ENCODE data around the gene ADIG. TPM values are rescaled to one million over a fixed set of nuclear protein-coding genes. Genes with fewer than 3 reads are reported as not detected.

ADIG gene
- total RNA-seq, 2 experiments from 2014 or later: not detected

- H3K27me3 Mint-ChIP-seq (ENCODE audit: low read depth): no peaks in the 10 kb centered on the region
- no peaks in the 10 kb centered on the region for H3K4me1 Mint-ChIP-seq (ENCODE audit: low read depth)
- no peaks in the 10 kb centered on the region for H3K9me3 Mint-ChIP-seq (ENCODE audit: insufficient read depth)
- H3K36me3 Mint-ChIP-seq (ENCODE audit: low read depth): peaks cover 47% of the 10 kb centered on the region
- ChIA-PET CTCF (no interaction called here), POLR2A (no interaction called here)
- ATAC-seq (no peak), DNase-seq (no peak)
- H3K27ac Mint-ChIP-seq: no peak overlapping the region
- no peak overlapping the region for H3K4me3 Mint-ChIP-seq
Observed at GRCh38 chr20:38554986-38555385, 26.0 kb upstream of the ADIG start.

- Mint-ChIP-seq H3K27ac (no peak overlapping the region), H3K36me3 (ENCODE audit: low read depth) (peaks cover 48% of the 10 kb centered on the region), H3K4me3 (no peak overlapping the region), H3K9me3 (ENCODE audit: insufficient read depth) (no peaks in the 10 kb centered on the region), H3K4me1 (ENCODE audit: low read depth) (no peaks in the 10 kb centered on the region), H3K27me3 (ENCODE audit: low read depth) (no peaks in the 10 kb centered on the region)
- ATAC-seq (no peak), DNase-seq (no peak)
- ChIA-PET CTCF (no interaction called here), POLR2A (no interaction called here)
Observed at GRCh38 chr20:38555395-38555794, 25.6 kb upstream of the ADIG start.

- H3K9me3 Mint-ChIP-seq (ENCODE audit: insufficient read depth): no peaks in the 10 kb centered on the region
- no peak for ATAC-seq
- CTCF ChIA-PET: interaction anchor here (0.7 kb wide), 1 partner anchor 8 kb away, joined by 3 read pairs; no protein-coding TSS in a partner anchor
Observed at GRCh38 chr20:38557174-38557573, 23.8 kb upstream of the ADIG start.

GRCh38 chr20:38558596-38559360 is 22.2 kb upstream of the ADIG start:
- ChIA-PET POLR2A (no interaction called here), CTCF (interaction anchor here (0.7 kb wide), 2 partner anchors 10 to 12 kb away, joined by 3 to 5 read pairs; no protein-coding TSS in a partner anchor)
- Mint-ChIP-seq H3K4me1 (ENCODE audit: low read depth) (no peaks in the 10 kb centered on the region), H3K36me3 (ENCODE audit: low read depth) (peaks cover 50% of the 10 kb centered on the region), H3K27me3 (ENCODE audit: low read depth) (no peaks in the 10 kb centered on the region), H3K27ac (no peak overlapping the region), H3K9me3 (ENCODE audit: insufficient read depth) (no peaks in the 10 kb centered on the region), H3K4me3 (no peak overlapping the region)
- no peak for DNase-seq
- no peak for ATAC-seq

More at GRCh38 chr20:38557174-38557573, 23.8 kb upstream of the ADIG start:
- Mint-ChIP-seq H3K27me3 (ENCODE audit: low read depth) (no peaks in the 10 kb centered on the region), H3K36me3 (ENCODE audit: low read depth) (peaks cover 49% of the 10 kb centered on the region), H3K4me3 (no peak overlapping the region), H3K27ac (no peak overlapping the region), H3K4me1 (ENCODE audit: low read depth) (no peaks in the 10 kb centered on the region)
- DNase-seq: no peak
- POLR2A ChIA-PET: no interaction called here

GRCh38 chr20:38559764-38560163 is 21.2 kb upstream of the ADIG start:
- ChIA-PET CTCF (interaction anchor here (0.7 kb wide), 1 partner anchor 11 kb away, joined by 3 read pairs; no protein-coding TSS in a partner anchor), POLR2A (interaction anchor here (0.6 kb wide), 1 partner anchor 367 kb away, joined by 3 read pairs; the partner anchor contains the start of gene FAM83D)
- H3K4me1 Mint-ChIP-seq (ENCODE audit: low read depth): no peaks in the 10 kb centered on the region
- H3K27ac Mint-ChIP-seq: no peak overlapping the region
- H3K36me3 Mint-ChIP-seq (ENCODE audit: low read depth): peaks cover 45% of the 10 kb centered on the region
- H3K4me3 Mint-ChIP-seq: no peak overlapping the region
- H3K9me3 Mint-ChIP-seq (ENCODE audit: insufficient read depth): no peaks in the 10 kb centered on the region
- ATAC-seq (no peak), DNase-seq (no peak)
- H3K27me3 Mint-ChIP-seq (ENCODE audit: low read depth): no peaks in the 10 kb centered on the region

- Mint-ChIP-seq H3K27ac (no peak overlapping the region), H3K4me3 (no peak overlapping the region), H3K4me1 (ENCODE audit: low read depth) (no peaks in the 10 kb centered on the region), H3K36me3 (ENCODE audit: low read depth) (peaks cover 35% of the 10 kb centered on the region), H3K27me3 (ENCODE audit: low read depth) (no peaks in the 10 kb centered on the region), H3K9me3 (ENCODE audit: insufficient read depth) (no peaks in the 10 kb centered on the region)
- ChIA-PET POLR2A (no interaction called here), CTCF (no interaction called here)
- DNase-seq (no peak), ATAC-seq (no peak)
Observed at GRCh38 chr20:38563802-38564431, 17.1 kb upstream of the ADIG start.

GRCh38 chr20:38564680-38565079 is 16.3 kb upstream of the ADIG start:
- Mint-ChIP-seq H3K9me3 (ENCODE audit: insufficient read depth) (no peaks in the 10 kb centered on the region), H3K36me3 (ENCODE audit: low read depth) (peaks cover 27% of the 10 kb centered on the region), H3K27me3 (ENCODE audit: low read depth) (no peaks in the 10 kb centered on the region), H3K4me1 (ENCODE audit: low read depth) (no peaks in the 10 kb centered on the region), H3K27ac (no peak overlapping the region), H3K4me3 (no peak overlapping the region)
- CTCF ChIA-PET: no interaction called here
- POLR2A ChIA-PET: no interaction called here
- no peak for DNase-seq
- no peak for ATAC-seq

- ChIA-PET CTCF (no interaction called here), POLR2A (no interaction called here)
- no peak for DNase-seq
- Mint-ChIP-seq H3K9me3 (ENCODE audit: insufficient read depth) (no peaks in the 10 kb centered on the region), H3K4me1 (ENCODE audit: low read depth) (no peaks in the 10 kb centered on the region), H3K27me3 (ENCODE audit: low read depth) (no peaks in the 10 kb centered on the region), H3K27ac (no peak overlapping the region), H3K4me3 (no peak overlapping the region), H3K36me3 (ENCODE audit: low read depth) (peaks cover 25% of the 10 kb centered on the region)
- no peak for ATAC-seq
Observed at GRCh38 chr20:38566036-38566598, 14.9 kb upstream of the ADIG start.

- Mint-ChIP-seq H3K9me3 (ENCODE audit: insufficient read depth) (no peaks in the 10 kb centered on the region), H3K4me1 (ENCODE audit: low read depth) (no peaks in the 10 kb centered on the region), H3K27me3 (ENCODE audit: low read depth) (no peaks in the 10 kb centered on the region), H3K36me3 (ENCODE audit: low read depth) (peaks cover 26% of the 10 kb centered on the region), H3K4me3 (no peak overlapping the region), H3K27ac (no peak overlapping the region)
- no peak for DNase-seq
- CTCF ChIA-PET: interaction anchor here (0.8 to 1.1 kb wide), 2 partner anchors 11 to 19 kb away, joined by 3 read pairs; no protein-coding TSS in a partner anchor
- POLR2A ChIA-PET: no interaction called here
- ATAC-seq: no peak
Observed at GRCh38 chr20:38569747-38570525, 11.1 kb upstream of the ADIG start.

GRCh38 chr20:38573413-38573812 is 7.6 kb upstream of the ADIG start:
- Mint-ChIP-seq H3K27me3 (ENCODE audit: low read depth) (no peaks in the 10 kb centered on the region), H3K36me3 (ENCODE audit: low read depth) (peaks cover 27% of the 10 kb centered on the region), H3K9me3 (ENCODE audit: insufficient read depth) (no peaks in the 10 kb centered on the region), H3K27ac (no peak overlapping the region), H3K4me3 (no peak overlapping the region), H3K4me1 (ENCODE audit: low read depth) (no peaks in the 10 kb centered on the region)
- no peak for ATAC-seq
- POLR2A ChIA-PET: no interaction called here
- DNase-seq: no peak
- CTCF ChIA-PET: no interaction called here

- Mint-ChIP-seq H3K4me1 (ENCODE audit: low read depth) (no peaks in the 10 kb centered on the region), H3K27me3 (ENCODE audit: low read depth) (no peaks in the 10 kb centered on the region), H3K27ac (no peak overlapping the region), H3K4me3 (no peak overlapping the region), H3K9me3 (ENCODE audit: insufficient read depth) (no peaks in the 10 kb centered on the region), H3K36me3 (ENCODE audit: low read depth) (peaks cover 15% of the 10 kb centered on the region)
- ChIA-PET POLR2A (no interaction called here), CTCF (no interaction called here)
- peak; percentile 11 for ATAC-seq
- DNase-seq: peak; percentile 13
Observed at GRCh38 chr20:38579219-38579910, 1.6 kb upstream of the ADIG start.
